H1 (cell line): Measurements from ENCODE around the gene DLK1. TPM values are rescaled to one million over a fixed set of nuclear protein-coding genes. Genes with fewer than 3 reads are reported as not detected.

Experiments
- ATF3 ChIP-seq: IDR thresholded peaks from 2 replicates; pipeline ENCODE4 v1.6.1; 2011; ENCODE audit warnings: low read depth, mild to moderate bottlenecking, low read length; ENCODE audit not compliant: insufficient read depth
- CTCF ChIP-seq, 3 experiments: IDR thresholded peaks; 1 replicate in 2 of 3; 2 replicates in 1 of 3; pipeline versions ENCODE4 v1.5.1 to v1.6.1; 2011; ENCODE audit warnings: low read length in 3 of 3, mild to moderate bottlenecking in 3 of 3, inconsistent platforms in 2 of 3, low read depth in 1 of 3, moderate library complexity in 1 of 3; ENCODE audit not compliant: insufficient read depth in 1 of 3; ENCODE audit errors: control extremely low read depth in 1 of 3
- polyA plus RNA-seq, 7 experiments: library from polyadenylated mRNA; depleted of rRNA in 3 of 7; stranded (reverse) in 5 of 7; unstranded in 2 of 7; fragments of >200 nt in 5 of 7; fragments of 200-250 nt in 2 of 7; gene quantifications; 1 replicate in 5 of 7; 2 replicates in 1 of 7; 4 replicates in 1 of 7; pipeline versions ENCODE4 v1.2.1 to v1.2.3, GENCODE V29; 2011 to 2013; ENCODE audit warnings: missing spikeins in 2 of 7, mixed read lengths in 2 of 7
- total RNA-seq: library from RNA; stranded (reverse); fragmentation: NEBNext Ultra II Directional; extraction: Animal tissue kit (Norgen Biotek cat#: 25700); gene quantifications from 2 replicates; pipeline ENCODE4 v1.2.1, GENCODE V29; 2021

DLK1 gene
- total and polyA plus RNA-seq, 2 of the 8 experiments (the other 6 are each of a cell fraction or from before 2014, with no cell fraction given), result 1.3 to 2.4 TPM

DNA sequence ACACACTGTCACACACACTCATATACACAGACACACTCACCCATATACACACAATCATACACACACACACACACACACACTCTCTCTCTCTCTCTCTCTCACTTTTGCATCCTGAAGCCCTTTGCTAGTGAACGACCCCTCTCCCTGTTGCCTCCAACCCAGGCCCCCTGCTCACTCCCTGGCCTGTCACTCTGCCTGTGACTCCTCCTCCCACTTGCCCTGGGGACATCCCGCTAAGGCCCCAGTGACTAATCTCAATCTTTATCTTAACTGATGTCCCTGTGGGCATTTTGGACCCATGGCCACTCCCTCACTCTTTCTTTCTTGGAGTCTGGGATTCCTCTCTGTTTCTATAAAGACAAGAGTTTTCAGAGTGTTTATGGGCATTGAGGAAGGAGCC is 10.9 kb upstream of the DLK1 start (continued):
- TF ChIP-seq CTCF (IDR thresholded peaks at IDR 0.05; ENCODE audit: control extremely low read depth in 1 of 3, insufficient read depth in 1 of 3, low read depth in 1 of 3, low read length in 3 of 3) (no peak), ATF3 (no peak)
